Ramos (cell line): ENCODE measurements around the gene ALLC.
"Not testable (repeated sequence)": the region's sequence is repeated elsewhere in the genome, so short reads cannot be mapped to it uniquely, and the experiment has no call there.

Source experiments
- in situ Hi-C: fragments of 300-500 bp; cut with MboI; formaldehyde crosslinking; loops from one replicate; pipeline ENCODE4 v1.14.3; 2022; ENCODE audit warnings: low sequenced_read_pairs; ENCODE audit not compliant: unreplicated experiment

Gene ALLC

DNA sequence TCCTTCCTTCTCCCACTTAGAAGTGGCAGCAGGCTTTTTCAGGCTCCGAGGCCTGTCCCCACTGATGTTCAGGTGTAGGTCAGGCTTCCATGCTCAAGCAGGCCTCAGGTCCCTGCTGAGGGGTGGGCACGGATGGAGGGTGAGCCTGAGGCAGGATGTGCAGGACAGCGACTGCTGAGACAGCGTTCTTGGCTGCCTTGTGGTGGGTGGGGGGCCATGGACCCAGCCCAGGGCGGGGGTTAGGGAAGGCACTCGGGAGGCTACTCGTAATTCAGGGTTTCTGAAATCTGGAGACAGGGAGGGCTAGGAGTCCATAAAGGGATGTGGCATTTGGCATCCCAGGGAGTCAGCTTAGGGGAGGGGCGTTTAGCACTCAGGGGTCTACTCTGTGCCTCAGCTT is 32.8 kb upstream of the ALLC start:
- in situ Hi-C loops: no loop called here

- in situ Hi-C loops: no loop called here
Measured at GRCh38 chr2:3626118-3626811, 31.7 kb upstream of the ALLC start.

DNA sequence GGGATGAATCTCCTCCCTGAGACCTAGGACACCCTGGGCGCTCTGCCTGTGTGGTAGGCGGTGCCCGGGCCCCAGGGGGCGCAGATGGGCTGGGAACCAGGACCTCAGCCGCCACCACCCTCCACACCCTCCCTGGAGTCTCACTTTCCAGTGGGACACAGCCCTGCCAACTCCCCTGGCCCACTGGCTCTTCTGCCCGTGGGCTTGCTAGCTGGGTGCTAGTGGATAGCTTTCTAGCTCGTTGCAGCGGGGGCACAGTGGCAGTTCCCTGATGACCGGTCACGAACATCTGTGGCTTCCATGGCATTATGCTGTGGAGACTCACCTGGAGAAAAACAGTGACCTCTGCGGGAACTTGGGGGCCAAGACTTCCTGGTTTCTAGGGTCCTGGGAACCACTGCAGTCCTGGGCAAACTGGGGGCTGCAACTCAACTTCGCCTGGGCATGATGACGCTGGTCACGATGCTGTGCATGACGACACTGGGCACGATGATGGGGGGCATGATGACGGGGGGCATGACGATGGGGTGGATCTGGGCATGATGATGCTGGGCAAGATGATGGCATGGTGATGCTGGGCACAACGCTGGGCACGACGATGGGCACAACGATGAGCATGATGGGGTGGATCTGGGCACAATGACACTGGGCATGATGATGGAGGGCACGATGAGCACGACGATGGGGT is 31.0 kb upstream of the ALLC start:
- in situ Hi-C loops: no loop called here

DNA sequence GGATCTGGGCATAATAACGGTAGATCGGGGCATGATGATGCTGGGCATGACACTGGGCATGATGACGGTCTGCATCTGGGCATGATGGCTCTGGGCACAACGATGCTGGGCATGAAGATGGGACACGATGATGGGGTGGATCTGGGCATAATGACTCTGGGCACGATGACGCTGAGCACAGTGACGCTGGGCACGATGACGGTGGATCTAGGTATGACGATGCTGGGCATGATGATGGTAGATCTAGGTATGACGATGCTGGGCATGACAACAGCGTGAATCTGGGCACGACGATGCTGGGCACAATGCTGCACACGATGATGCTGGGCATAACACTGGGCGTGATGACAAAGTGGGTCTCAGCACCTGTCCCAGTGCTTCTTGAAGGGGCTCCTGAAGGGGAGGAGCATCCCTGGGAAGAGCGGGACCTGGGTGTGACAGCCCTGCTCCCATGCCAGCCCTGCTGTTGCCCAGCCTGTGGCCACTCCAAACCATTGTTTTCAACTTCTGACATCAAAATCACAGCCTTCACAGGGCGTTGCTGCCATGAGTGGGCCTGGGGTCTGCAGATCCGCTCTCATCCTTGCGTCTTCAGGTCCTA is 30.4 kb upstream of the ALLC start:
- in situ Hi-C loops: no loop called here

DNA sequence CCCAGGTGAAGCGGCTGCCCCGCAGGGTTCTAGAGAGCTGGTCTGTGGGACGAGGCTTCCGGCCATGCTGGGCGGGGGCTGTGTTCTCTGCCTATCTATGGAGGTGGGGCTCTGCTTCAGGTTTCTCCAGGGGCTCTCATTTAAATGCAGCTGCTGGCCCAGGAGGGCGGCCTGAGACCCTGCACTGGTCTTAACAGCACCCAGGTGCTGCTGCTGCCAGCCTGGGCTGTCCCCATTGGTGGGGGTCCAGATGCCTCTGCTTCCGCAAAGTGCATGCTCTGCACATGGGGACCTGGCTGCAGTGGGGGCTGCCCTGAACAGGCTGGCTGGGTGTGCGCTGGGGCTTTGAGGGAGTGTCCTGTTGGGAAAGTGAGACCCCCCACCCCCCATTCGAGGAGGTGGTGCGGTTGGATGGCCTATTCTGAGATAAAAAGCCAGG is 29.7 kb upstream of the ALLC start:
- in situ Hi-C loops: no loop called here

DNA sequence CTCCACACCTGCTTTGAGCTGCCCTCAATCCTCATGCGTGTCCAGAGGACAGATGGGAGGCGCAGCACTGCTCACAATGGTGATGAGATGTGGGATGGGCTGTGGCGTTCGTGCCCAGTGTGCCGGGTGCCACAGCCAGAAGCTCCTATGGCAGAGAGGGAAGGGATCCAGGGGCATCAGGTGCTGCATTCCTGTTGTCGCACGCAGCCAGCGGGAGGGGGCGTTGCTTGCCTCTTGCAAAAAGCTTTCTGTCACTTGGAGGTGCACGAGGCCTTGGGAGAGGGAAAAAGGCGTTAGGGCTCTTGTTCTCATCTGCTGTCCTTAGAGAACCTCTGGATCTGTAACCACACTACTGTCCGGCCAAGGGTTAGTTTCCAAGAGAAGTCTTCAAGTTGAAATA is 29.2 kb upstream of the ALLC start:
- in situ Hi-C loops: no loop called here

DNA sequence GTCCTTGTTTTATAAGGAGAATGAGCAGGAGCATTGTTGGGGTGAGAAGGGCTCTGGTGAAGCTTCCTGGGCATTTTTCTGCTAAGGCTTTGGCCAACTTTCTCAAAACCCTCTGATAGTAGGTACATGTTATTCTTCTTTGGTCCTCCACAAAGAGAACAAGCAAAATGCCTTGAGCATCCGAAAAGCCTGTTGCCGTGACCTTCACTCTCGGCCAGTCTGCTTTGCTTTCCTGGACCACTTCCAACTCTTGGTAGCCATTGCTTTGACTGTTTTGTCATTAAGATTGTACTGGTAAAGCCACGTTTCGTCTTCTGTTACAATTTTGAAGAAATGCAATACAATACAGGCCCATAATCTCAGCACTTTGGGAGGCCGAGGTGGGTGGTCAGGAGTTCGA is 27.4 kb upstream of the ALLC start:
- in situ Hi-C loops: no loop called here

GRCh38 chr2:3631161-3631850 is 26.7 kb upstream of the ALLC start:
- in situ Hi-C loops: no loop called here

DNA sequence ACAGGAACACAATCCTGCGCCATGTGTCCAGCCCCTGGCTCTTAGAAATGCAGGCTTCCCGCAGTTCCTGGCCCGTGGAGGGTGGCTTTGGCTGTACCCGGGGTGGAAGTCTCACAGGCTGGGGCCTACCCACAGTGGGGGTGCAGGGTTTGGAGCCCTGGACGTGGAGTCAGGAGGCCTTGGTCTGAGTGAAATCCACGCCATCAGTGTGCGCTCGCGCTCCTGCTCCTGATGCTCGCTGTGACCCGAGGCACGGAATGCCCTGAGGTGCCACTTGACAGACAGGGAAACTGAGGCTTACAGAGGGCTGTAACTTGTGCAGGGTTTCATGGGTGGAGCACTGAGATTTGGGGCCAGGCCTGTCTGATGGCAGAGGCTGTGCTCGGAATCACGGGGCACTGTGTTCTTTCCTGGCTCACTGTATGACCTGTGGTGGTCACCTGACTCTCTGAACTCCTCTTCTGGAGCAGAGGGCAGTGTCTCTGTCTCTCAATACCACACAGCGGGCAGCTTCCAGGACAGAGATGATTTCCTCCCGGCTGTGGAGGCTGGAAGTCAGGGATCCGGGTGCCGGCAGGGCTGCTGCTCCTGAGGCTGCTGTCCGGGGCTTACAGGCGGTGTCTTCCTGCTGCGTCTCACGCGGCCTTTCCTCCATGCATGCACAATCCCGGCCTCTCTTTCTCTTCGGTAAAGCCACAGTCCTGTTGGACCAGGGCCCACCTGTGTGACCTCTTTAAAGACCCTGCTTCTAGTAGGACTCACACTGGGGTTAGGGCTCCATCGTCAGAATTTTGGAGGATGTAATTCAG is 25.9 kb upstream of the ALLC start:
- in situ Hi-C loops: no loop called here

GRCh38 chr2:3633089-3633981 is 24.7 kb upstream of the ALLC start:
- in situ Hi-C loops: no loop called here

GRCh38 chr2:3633982-3634595 is 23.9 kb upstream of the ALLC start:
- in situ Hi-C loops: no loop called here

GRCh38 chr2:3634596-3635121 is 23.3 kb upstream of the ALLC start:
- in situ Hi-C loops: no loop called here

DNA sequence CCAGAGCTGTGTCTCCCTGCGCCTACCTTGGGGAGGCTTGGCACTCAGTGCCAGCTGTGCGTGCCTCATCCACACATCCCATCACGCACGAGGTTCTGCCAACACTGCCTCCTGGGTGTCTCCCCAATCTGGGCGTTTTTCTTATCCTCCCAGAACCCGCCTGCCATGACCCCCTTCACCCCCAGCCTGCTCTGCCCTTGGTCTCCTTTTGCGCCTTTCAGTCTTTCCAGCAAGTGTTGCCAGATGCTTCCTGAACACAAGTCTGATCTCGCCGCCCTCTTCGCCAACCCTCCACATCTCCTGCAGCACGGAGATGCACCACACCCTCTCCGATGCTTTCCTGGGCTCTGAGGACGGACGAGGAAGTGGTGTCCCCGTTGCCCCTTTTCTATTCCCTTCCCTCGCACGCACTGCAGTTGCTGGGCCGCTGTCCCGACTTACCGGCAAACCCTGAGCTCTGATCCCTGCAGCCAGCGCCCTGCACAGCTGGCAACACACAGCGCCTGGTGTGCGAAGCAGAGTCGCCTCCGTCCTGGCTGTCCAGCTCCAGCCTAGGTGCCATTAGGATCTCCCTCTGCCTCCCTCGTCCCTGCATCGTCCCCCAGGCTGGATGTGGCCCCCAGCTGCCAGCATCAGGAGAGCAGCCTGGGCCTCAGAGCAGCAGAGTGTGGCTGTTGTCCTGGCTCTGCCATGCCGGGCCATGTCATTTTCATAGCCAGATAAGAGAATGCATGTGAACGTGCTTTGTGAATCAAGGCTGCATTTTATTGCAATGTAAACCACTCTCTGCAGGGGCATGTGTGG is 22.6 kb upstream of the ALLC start:
- in situ Hi-C loops: no loop called here

DNA sequence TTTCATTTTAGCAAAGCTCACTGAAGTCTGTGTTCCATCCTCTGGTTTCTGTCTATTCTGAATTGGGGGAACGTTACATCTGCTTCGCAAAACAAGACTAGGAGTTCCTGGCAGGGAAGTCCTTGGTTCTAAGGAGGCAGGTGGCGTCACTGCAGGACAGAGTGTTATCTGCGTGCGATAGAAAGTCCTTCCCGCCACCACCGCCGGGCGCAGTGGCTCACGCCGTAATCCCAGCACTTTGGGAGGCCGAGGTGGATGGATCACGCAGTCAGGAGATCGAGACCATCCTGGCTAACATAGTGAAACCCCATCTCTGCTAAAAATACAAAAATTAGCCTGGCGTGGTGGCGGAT is 22.0 kb upstream of the ALLC start:
- in situ Hi-C loops: not testable (repeated sequence)

- in situ Hi-C loops: no loop called here
Measured at GRCh38 chr2:3636586-3637310, 21.3 kb upstream of the ALLC start.

GRCh38 chr2:3637311-3637675 is 20.7 kb upstream of the ALLC start:
- in situ Hi-C loops: no loop called here

- in situ Hi-C loops: no loop called here
Measured at GRCh38 chr2:3637692-3638455, 20.1 kb upstream of the ALLC start.
